ENCODE results near the gene OR2T35. TPM values are rescaled to one million over a fixed set of nuclear protein-coding genes. Genes with fewer than 3 reads are reported as not detected.

The OR2T35 gene
- total RNA-seq, 2 donors from 2014 or later: not detected

GRCh38 chr1:248625166-248625565 is 19.9 kb downstream of the OR2T35 start:
- intact Hi-C loops (cut with DNase I): loop anchor here (5.0 kb wide), 1 partner anchor 182 kb away; no protein-coding TSS in a partner anchor
- Histone ChIP-seq H3K36me3 (replicated peaks in 1 of 2; ENCODE audit: insufficient read depth in 1 of 2, low read depth in 2 of 2) (no peaks in the 10 kb centered on the region), H3K27ac (no peak overlapping the region), H3K4me1 (no peaks in the 10 kb centered on the region), H3K4me3 (no peak overlapping the region), H3K9me3 (no peaks in the 10 kb centered on the region), H3K27me3 (no peaks in the 10 kb centered on the region)
- WGBS, 2 donors: 61 to 67% methylated on average over 4 of the region's 4 CpGs
- DNase-seq (no peak), ATAC-seq (no peak)
- no peak for TF ChIP-seq POLR2A (IDR thresholded peaks at IDR 0.05)
- TF ChIP-seq, protein P1, sequence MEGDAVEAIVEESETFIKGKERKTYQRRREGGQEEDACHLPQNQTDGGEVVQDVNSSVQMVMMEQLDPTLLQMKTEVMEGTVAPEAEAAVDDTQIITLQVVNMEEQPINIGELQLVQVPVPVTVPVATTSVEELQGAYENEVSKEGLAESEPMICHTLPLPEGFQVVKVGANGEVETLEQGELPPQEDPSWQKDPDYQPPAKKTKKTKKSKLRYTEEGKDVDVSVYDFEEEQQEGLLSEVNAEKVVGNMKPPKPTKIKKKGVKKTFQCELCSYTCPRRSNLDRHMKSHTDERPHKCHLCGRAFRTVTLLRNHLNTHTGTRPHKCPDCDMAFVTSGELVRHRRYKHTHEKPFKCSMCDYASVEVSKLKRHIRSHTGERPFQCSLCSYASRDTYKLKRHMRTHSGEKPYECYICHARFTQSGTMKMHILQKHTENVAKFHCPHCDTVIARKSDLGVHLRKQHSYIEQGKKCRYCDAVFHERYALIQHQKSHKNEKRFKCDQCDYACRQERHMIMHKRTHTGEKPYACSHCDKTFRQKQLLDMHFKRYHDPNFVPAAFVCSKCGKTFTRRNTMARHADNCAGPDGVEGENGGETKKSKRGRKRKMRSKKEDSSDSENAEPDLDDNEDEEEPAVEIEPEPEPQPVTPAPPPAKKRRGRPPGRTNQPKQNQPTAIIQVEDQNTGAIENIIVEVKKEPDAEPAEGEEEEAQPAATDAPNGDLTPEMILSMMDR (IDR thresholded peaks at IDR 0.05): no peak

- H3K4me3 ChIP-seq: no peak overlapping the region
- intact Hi-C loops (cut with DNase I): no loop called here
- no peak for TF ChIP-seq POLR2A (IDR thresholded peaks at IDR 0.05)
- TF ChIP-seq, protein P1 (IDR thresholded peaks at IDR 0.05): peak in 6 of 7 experiments; percentile 39 to 71 (median 56)
- no peak overlapping the region for H3K27ac ChIP-seq
- ATAC-seq (peak; percentile 66), DNase-seq (peak in 2 of 4 donors; percentile 3 to 19)
- no peaks in the 10 kb centered on the region for H3K27me3 ChIP-seq
- 29 to 44% methylated on average over 4 of the region's 4 CpGs for WGBS, 2 donors
- H3K36me3 ChIP-seq (replicated peaks in 1 of 2; ENCODE audit: insufficient read depth in 1 of 2, low read depth in 2 of 2): no peaks in the 10 kb centered on the region
- no peaks in the 10 kb centered on the region for H3K4me1 ChIP-seq
- H3K9me3 ChIP-seq: no peaks in the 10 kb centered on the region
These were observed 22.5 kb downstream of the OR2T35 start for GRCh38 chr1:248622570-248623001.

DNA sequence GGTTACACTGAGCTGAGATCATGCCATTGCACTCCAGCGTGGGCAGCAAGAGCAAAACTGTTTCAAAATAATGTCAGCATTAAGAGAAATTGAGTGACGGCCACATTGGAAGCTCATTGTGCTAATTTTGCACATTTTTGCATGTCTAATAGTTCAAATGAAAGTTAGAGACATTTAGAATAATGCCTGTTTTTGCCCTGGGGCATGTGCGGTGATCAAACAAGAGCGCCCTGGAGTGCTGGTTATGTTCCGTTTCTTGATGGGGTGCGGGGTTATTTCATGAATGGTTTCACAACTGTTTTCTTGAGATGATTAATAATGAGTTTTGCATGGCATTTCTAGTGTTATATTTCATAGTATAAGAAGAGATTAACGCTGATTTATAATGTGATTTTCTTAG is 23.3 kb downstream of the OR2T35 start:
- TF ChIP-seq POLR2A (IDR thresholded peaks at IDR 0.05): no peak
- TF ChIP-seq, protein P1 (IDR thresholded peaks at IDR 0.05): no peak
- Histone ChIP-seq H3K36me3 (replicated peaks in 1 of 2; ENCODE audit: insufficient read depth in 1 of 2, low read depth in 2 of 2) (no peaks in the 10 kb centered on the region), H3K27ac (no peak overlapping the region), H3K4me1 (no peaks in the 10 kb centered on the region), H3K9me3 (no peaks in the 10 kb centered on the region), H3K4me3 (no peak overlapping the region), H3K27me3 (no peaks in the 10 kb centered on the region)
- DNase-seq (no peak), ATAC-seq (no peak)
- 47 to 53% methylated on average over 7 of the region's 7 CpGs for WGBS, 2 donors
- intact Hi-C loops (cut with DNase I): no loop called here

DNA sequence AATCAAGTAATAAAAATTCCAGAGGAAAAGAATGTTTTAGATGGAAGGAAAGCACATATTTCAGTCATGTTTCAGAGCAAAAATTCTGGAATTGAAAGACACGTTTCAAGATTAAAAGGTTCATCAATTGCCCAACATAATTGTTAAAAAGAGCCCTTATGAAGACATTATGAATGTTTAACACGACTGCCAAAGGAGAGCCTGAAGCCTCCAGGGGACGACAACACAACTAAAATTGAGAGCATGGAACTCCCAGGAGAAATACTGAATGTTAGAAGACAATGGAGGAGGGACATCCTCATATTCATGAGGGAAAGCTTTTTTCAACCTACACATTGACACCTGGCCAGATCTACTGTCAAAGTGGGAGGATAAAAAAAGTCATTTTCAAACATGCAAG is 26.2 kb downstream of the OR2T35 start:
- 0 to 3% methylated on average over 3 of the region's 3 CpGs for WGBS, 2 donors
- Histone ChIP-seq H3K36me3 (replicated peaks in 1 of 2; ENCODE audit: insufficient read depth in 1 of 2, low read depth in 2 of 2) (no peaks in the 10 kb centered on the region), H3K4me1 (no peaks in the 10 kb centered on the region), H3K27me3 (no peaks in the 10 kb centered on the region), H3K27ac (no peak overlapping the region), H3K4me3 (no peak overlapping the region), H3K9me3 (no peaks in the 10 kb centered on the region)
- intact Hi-C loops (cut with DNase I): no loop called here
- peak; percentile 55 for ATAC-seq
- TF ChIP-seq, protein P1 (IDR thresholded peaks at IDR 0.05): peak in 6 of 7 experiments; percentile 41 to 67 (median 58)
- TF ChIP-seq POLR2A (IDR thresholded peaks at IDR 0.05): no peak
- DNase-seq: peak; percentile 49 to 79 (median 68)

- H3K27me3 ChIP-seq: no peaks in the 10 kb centered on the region
- WGBS, 2 donors: 60 to 68% methylated on average over 7 of the region's 7 CpGs
- ATAC-seq: no peak
- no peak for DNase-seq
- no peaks in the 10 kb centered on the region for H3K4me1 ChIP-seq
- no peaks in the 10 kb centered on the region for H3K9me3 ChIP-seq
- TF ChIP-seq, protein P1 (IDR thresholded peaks at IDR 0.05): no peak
- TF ChIP-seq POLR2A (IDR thresholded peaks at IDR 0.05): no peak
- no peak overlapping the region for H3K4me3 ChIP-seq
- no peak overlapping the region for H3K27ac ChIP-seq
- H3K36me3 ChIP-seq (replicated peaks in 1 of 2; ENCODE audit: insufficient read depth in 1 of 2, low read depth in 2 of 2): no peaks in the 10 kb centered on the region
- intact Hi-C loops (cut with DNase I): no loop called here
These were observed 27.0 kb downstream of the OR2T35 start for GRCh38 chr1:248618119-248618518.

All from body of pancreas (tissue), 4 donors.